HG03095 (cell line): ENCODE data around the gene PSMB11.
"Not testable (repeated sequence)": the region's sequence is repeated elsewhere in the genome, so short reads cannot be mapped to it uniquely, and the experiment has no call there.

Source experiments
- ATAC-seq: cut with Tn5 transposase; IDR thresholded peaks from one replicate; pipeline ENCODE4 v1.9.1; 2021; ENCODE audit warnings: moderate library complexity; ENCODE audit not compliant: unreplicated experiment

PSMB11 gene

DNA sequence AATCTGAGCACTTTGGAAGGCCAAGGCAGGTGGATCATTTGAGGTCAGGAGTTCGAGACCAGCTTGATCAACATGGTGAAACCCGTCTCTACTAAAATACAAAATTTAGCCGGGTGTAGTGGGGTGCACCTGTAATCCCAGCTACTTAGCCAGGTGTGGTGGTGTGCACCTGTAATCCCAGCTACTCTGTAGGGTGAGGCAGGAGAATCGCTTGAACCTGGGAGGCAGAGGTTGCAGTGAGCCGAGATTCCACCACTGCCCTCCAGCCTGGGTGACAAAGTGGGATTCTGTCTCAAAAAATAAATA, 28.3 kb upstream of the PSMB11 start:
- ATAC-seq: not testable (repeated sequence)

DNA sequence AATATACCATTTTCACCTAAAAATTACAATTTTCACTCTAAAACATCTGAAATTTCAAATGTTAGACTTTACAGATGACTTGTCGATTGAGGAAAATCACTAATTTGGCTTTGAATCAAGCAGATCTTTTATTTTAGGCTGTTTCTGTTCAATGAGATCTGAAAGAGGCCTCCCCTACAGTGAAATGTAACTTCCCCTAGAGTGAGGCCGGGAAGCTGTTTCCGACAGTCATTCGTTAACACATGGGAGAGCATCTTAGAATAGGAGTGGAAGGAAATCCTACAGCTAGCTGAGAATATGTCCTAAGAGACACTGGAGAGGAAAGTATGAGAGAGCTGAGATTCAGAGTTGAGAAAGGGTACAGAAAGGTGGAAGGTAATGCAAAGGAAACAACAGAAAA, 26.4 kb upstream of the PSMB11 start:
- ATAC-seq: no peak

DNA sequence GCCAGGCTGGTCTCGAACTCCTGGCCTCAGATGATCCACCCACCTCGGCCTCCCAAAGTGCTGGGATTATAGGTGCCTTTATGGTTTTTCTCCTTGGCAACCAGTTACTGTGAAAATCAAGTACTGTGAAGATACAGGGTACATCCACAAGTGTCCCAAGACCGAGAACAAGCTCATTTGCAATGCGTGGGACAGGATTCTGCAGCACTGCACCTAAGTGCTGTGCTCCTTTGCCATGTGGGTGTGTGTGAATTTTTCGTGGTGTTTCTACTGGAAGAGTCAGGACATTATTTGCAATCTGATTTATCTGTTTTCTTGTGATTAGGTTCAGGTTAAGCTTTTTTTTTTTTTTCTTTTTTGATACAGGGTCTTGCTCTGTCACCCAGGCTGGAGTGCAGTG, 24.9 kb upstream of the PSMB11 start:
- no peak for ATAC-seq

DNA sequence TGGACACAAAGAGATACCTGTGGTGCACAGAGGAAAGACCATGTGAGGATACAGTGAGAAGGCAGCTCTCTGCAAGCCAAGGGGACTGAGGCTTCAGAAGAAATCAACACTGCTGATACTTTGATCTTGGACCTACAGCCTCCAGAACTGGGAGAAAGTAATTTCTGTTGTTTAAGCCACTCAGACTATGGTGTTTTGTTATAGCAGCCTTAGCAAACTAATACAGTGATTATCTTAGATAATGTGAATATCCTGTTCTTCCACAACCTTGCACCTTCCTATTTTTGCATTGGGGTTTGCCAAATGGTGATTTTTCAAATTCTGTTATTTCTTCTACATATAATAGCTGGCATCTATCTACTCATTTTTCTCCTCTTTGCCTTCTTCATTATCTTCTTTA, 23.9 kb upstream of the PSMB11 start:
- no peak for ATAC-seq

DNA sequence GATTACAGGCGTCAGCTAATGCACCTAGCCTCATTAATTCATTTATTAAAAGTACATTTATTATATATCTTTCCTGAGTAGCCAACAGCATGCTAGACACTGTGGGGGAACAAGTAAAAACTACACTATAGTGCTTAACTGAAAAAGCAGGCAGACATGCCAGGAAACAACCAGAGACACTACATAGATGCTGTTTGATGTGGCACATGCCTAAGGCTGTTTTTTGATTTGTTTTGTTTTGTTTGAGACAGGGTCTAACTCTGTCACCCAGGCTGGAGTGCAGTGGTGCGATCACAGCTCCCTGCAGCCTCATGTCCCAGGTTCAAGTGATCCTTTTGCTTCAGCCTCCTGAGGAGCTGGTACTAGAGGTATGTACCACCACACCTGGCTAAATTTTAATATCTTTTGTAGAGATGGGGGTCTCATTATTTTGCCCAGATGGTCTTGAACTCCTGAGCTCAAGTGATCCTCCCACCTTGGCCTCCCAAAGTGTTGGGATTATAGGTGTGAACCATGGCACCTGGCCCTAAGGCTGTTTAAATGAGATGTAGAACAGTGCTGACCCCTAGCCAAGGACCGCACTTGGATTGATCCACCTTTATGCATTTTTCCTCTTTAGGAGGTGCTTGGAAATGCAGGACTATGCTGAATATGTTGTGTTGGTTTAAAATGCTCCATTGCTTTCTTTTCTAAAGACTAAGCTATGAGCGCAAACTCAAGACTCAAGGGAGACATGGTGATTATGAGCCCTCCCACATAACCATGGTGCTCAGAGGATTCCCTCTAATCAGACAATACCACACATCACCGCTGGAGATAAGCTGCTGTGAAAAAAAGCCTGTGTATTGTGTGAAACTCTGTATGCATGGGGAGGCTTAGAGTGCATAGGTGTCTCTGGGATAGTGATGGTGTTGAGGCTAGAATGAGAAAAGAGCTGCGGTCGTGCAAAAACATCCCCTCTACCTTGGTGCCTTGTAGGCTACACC, 21.6 kb upstream of the PSMB11 start:
- no peak for ATAC-seq

DNA sequence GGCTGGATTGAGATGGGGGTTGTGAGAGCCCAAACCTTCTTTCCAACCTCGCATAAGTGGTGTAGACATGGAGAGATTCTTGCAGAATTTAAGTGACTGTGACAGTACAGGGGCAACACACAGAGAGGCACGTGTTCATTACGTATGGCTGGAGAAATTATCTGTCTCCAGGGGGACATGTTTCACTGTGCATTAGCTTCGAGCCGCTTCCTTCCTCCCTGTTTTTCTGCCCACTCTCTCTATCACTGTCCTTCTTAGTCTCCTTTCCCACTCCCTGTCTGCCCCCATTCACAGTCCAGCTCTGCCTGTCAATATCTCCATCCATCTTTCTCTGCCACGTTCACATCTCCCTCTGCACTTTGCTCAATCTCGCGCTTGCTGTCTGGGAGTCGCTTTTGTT, 20.6 kb upstream of the PSMB11 start:
- ATAC-seq: no peak

DNA sequence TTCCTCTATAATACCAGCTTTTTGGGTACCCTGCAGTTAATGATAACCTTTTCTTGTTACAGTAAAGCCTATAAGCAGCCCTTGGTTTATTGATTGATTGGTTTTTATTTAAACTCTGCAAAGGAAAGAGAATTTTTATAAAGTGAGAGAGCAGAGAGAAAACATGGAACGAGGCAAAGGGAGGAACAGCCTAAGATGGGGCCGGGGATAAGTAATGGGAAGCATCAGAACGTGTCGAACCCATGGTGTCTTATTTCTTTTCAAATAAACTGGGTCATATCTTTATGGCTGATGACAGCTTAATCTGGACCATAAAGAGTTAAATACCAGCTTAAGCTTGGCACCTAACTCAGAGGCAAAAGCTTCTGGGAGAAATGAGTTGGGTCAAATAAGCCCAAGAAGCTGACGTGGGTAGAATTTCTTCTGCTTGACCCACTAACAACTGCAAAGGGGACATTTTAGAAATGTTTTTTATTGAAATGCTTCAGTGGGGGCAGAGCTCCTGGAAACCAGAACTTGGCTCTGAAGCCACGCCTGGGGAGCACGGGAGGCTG, 20.0 kb upstream of the PSMB11 start:
- ATAC-seq: no peak

DNA sequence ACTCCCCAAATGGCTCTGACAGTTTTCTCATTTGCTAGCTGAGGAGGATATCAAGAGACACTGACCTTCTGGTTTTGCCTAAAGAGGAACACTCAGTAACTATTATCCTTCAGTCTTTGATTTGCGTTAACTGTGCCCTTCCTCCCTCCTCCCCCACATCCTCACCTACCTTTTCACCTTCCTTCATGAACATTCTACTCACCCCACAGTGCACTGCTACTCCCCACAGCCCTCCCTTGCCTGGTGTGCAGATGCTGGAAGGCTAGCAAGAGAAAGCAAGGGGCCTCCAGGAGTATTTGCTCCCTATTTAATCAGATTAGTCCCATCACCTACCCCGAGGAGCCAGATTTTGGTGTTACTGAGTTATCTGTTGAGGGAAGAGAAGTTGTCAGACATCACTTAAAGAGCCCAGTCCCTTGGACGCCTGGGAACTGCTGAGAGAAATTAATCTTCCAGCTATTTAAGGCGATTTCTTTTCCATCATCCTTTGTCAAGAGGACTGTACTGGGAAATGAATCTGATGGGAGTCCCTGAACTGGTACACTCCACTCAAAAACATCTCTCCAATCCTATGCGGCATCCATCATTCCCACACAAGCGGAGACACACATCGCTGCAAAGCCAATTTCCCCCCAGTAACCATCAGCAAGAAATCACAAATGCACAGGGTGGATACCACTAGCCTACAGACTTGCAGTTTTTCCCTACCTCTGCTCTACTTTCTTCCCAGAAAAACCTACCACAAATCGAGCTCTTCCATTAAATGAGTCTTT, 18.8 kb upstream of the PSMB11 start:
- no peak for ATAC-seq

DNA sequence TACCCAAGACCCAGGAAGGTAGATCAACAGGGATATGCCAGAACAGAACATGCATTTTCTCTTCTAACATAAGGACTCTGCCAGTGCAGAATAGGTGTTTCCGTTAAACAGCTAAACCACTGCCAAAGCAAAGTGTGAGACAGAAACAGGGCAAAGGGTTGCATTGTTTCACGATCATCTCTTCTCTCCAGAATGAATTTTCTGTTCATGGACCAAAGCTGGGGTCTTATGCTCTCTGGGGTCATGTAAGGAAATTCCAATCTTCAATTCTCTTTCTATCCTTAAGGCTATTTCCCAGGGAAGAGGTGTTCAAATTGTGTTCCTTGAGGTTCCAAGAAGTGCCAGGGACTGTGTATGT, 18.2 kb upstream of the PSMB11 start:
- ATAC-seq: no peak

DNA sequence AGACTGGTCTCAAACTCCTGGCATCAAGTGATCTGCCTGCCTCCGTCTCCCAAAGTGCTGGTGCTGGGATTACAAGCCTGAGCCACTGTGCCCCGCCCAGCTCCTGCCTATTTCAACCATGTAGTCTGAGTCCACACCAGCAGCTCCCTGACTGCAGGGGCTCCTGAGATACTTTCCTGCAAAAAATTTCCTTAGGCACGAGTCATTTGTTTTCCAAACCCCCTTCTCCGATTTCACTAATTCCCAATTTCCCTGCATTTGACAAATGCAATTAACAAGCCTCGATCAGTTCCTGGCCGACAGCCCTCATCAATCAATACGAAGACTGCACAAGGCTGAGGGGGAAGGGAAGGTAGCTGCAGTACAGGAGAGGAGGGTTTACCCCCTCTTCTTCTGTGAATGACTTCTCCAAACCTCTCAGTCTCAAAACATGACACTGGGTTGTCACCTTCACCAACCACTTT, 17.4 kb upstream of the PSMB11 start:
- no peak for ATAC-seq

DNA sequence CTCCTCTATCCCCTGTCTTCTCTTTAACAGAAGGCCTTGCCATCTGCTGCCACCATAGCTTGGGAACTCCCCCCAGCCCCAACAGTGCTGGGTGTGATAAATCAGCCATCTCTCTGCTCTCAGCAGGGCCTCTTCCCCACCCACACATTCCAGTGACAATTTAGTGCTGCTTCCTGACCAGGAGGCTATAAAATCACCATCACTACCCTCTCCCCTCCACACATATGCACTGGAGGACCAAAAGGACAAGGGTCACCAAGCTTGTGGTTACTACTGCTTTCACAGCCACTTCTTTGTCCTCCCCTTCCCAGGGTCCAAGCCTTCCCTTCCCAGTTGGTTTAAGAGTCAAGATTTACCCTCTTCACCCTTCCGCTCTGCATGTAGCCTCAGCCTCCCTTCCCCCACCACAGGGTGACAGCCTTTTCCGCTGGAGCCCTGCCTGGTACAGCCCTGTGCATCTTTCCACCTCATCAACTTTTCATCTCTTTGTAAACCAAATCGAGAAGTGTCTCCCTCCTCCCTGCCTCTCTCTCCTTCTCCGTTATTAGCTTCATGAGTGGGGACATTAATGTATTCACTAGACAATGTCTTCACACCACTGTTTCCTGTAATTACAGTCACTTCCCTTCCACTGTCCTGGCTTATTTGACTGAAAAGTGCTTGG, 16.7 kb upstream of the PSMB11 start:
- no peak for ATAC-seq

DNA sequence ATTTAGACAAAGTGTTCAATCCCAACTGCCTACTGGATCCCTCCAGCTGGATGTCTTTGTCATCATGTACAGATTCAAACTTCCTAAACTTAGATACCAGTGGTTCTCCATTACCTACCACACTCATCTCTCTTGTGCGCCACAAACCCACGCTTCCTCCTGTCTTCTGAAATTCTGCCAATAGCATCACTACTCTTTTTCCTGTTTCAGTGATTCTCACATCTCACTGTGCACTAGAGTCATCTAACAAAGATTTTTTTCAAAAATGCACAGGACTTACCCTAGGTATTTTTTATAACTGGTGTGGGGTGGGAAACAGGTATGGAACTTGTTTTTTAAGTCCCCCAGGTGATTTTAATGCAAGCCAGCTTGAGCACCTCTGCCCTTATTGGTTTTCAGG, 13.2 kb upstream of the PSMB11 start:
- ATAC-seq: no peak

DNA sequence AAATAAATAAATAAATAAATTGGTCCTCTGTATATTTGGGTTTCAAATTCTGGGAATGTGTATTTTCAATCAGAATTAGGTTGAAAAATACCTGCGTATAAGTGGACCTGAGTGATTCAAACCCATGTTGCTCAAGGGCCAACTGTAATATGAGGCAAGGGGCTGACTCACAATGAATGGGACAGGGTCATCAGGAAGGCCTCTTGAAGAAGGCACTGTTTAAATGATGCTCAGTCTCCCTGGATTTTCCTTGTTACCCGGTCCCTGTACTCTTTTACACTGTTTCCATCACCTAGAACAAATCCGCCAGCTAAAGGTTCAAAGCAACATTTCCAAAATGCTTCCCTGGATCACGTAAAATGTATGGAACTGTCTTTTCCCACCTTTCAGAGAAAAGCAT, 11.1 kb upstream of the PSMB11 start:
- no peak for ATAC-seq

DNA sequence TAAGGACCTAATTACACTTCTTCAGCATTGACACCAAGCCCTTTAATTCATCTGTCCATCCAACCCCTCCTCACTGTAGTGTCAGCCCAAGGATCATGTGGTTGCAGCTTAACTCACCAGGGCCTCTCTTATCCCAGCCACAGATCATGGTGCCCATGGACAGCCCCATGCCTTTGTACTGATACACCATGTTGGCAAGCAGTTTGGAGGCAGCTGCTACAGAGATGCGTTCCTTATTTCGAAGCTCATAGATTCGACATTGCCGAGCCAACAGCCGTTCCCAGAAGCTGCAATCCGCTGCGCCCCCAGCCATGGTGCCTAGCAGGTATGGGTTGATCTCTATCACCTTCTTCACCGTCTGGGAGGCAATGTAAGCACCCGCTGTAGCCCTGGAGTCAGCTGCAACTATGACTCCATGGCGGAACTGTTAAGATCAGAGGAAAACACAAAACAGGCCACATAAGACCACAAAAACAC, 8.7 kb upstream of the PSMB11 start:
- no peak for ATAC-seq

DNA sequence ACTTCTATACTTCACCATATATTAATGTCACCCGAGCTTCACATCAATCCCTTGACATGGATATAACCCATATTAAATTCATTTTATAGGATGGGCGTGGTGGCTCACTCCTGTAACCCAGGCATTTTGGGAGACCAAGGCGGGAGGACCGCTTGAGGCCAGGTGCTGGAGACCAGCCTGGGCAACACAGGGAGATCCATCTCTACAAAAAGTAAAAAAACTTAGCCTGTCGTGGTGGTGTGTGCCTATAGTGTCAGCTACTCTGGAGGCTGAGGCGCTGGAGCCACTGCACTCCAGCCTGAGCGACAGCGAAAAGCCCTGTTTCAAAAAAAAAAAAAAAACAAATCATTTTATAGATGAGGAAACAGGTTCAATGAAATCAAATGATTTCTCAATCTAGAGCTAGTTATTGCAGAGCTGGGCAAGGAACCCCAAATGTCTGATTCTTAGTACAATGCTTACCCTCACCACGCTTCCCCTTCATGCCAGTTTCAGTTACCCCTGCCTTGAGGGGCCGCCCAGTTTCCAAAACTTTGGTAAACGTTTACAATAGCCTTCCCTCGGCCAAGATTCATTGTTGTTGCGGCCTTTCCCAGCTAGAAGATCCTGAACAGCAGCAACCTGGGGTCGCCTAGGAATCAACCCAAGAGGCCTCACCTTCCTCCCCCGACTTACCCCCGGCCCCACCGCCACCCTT, 8.1 kb upstream of the PSMB11 start:
- ATAC-seq: no peak

DNA sequence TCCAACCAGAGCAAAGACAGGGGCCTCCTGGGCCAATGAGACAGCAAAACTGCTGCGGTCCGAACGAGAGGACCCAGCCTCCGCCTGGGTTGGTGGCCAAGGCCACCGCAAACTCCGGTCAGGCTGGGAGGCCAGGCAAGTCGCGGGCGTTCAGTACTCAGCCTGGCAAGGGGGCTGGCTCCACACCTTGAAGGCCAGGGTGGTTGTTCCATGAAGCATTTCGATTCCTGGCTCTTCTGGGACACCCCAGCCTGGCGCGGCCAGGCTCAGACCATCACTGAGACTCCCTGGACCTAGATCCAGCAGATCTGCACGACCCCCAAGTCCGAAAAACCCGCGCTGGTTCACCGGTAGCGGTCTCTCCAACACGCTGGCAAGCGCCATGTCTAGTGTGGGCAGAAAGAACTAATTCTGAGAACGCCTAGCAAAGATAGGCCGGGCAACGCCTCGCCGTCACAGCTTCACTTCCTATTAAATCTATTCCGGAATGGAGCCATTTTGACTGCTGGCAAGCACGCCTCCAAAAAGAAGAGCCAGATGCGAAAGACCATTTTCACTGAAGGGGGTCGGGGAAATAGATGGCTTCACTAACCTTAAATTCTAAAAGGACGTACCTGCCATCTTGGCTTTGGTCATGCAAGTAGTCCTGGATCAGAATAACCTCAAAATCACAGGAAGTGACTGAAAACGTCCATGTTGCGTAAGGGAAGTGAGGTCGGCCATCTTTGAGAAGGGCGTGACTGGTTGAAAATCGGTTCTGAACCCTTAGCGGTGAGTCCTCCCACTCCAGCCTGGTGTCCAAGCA, 7.3 kb upstream of the PSMB11 start, which contains the start of gene PSMB5:
Gene PSMB5, minus strand, starts transcription at position 403 of the 805 bp plus-strand sequence. Its CDS starts 19 bp downstream, at position 384.
- peak; percentile 87 for ATAC-seq

DNA sequence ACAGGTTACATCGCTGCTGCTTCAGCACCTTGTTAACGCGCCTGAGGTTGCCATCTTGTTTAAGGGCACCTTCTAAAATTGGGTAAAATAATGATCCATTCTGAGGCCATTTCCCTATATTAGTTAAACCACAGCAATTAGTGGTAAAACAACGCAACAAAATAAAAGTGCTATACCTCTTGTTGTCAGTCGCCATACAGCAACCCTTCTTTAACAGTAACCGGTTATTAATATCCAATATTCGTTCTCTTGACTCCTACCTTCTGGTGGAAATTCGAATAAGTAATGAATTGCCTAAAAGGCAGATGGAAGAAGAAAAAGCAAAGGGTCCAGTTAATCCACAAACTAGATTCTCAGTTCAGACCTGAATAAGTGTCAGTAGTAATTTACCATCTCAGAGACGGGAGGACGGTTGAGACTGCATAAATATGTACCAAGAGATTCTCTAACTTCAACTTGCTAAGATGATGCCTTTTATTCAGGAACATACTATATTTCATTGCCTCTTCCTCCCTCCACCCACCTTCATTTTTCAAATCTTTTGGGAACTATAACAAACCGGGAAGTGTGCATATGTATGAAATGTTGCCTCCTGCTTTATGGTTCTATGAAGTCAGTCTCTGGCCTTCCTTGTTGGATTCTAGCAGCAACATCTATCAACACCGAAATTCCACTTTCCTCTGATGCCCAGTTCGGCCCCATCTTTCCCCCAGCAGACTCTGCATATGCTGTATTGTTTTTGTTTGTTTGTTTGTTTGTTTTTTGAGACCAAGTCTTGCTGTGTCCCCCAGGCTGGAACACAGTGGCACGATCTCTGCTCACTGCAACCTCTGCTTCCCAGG, 6.5 kb upstream of the PSMB11 start:
- no peak for ATAC-seq

DNA sequence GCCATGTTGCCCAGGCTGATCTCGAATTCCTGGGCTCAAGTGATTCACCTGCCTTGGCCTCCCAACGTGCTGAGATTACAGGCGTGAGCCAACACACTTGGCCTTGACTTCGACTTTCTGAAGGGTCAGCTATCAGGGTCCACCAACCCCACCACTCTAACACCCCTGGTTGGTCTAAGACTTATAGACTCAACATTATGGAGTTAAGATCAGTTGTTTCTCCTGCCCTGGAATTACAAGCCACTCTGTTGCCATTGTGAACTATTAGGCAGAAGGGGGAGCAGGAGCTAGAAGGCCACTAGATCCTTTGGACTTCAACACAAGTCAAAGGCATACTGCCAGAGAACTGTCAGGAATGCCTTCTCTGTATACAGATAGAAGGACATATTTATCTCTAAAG, 1.9 kb upstream of the PSMB11 start:
- no peak for ATAC-seq

DNA sequence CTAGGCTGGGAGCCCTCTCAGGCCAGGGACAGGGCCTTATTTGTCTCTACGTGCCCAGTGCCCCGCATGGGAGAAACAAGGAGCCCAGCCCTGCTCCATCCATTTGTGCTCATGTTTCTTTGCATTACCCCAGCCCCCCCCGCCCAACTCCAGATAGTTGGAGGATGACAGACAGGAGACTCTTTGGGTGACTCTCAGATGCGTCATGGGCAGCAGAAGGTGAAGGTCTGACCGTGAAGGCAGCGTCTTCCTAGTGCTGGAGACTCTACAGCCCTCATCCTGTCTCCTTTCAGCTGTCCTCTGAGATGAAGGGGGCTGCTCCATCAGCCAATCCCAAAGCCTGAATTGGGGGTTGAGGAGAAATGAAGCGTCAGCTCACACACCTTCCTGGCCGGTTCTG, 283 bp upstream of the PSMB11 start:
- no peak for ATAC-seq
